Measurements from ENCODE around the gene CDC37.
"Not testable (repeated sequence)": the region's sequence is repeated elsewhere in the genome, so short reads cannot be mapped to it uniquely, and the experiment has no call there.

CDC37 gene

DNA sequence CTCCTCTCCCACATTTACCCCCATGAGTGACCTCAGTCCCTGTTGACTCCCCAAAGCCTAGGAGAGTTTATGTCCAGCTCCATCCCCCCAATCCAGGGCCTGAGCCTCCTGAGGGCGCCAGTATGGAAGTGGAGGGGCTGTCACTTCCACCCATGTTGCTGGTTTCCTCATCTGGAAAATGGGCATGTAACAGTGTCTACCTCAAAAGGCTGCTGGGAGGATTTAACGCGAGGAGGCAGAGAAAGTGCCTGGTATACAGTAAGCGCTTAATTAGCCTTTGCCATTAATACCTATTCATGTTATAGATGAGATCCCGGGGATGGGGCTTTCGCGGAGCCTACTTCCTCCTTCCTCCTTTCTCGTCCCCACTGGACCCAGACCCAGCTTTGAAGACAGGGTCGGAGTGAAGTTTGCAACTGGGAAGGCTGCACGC is 23.4 kb downstream of the CDC37 start:
- Histone ChIP-seq H3K36me3 (peaks cover 7 to 38% (median 23%) of the 10 kb centered on the region in 3 donors), H3K4me1 (peaks cover 0 to 17% (median 12%) of the 10 kb centered on the region in 4 donors), H3K27ac (peak overlapping the region; percentile 80 to 83), H3K4me3 (peak overlapping the region; percentile 80 to 92), H3K27me3 (no peaks in the 10 kb centered on the region), H3K9me3 (no peaks in the 10 kb centered on the region)
- intact Hi-C loops (cut with DNase I; ENCODE audit: low total_unique reads): loop anchor here (5.0 kb wide), 1 partner anchor 48 kb away; the partner anchor contains the start of gene RAVER1
- no peak for DNase-seq
- TF ChIP-seq CTCF (IDR thresholded peaks at IDR 0.05): no peak

DNA sequence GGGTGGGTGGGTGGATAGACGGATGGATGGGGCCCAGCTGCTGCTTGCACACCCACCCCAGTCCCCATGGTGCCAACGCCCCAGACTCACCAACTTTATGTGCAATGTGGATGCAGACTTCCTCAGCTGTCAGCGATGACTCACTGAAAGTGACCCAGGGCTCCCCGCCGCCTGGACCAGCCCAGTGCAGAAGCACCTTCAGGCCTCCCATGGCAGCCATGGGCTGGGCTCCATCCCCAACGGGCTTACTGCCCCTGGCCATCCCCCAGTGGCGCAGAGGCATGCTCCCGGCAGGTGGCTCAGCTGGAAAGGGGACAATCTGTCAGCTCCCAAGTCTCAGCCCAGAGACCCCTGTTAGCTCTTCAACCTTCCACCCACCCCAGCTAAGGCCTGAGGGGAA is 25.2 kb downstream of the CDC37 start:
- DNase-seq: no peak
- H3K27me3 ChIP-seq: no peaks in the 10 kb centered on the region
- peaks cover 0 to 17% (median 12%) of the 10 kb centered on the region in 4 donors for H3K4me1 ChIP-seq
- intact Hi-C loops (cut with DNase I; ENCODE audit: low total_unique reads): no loop called here
- peaks cover 10 to 54% (median 32%) of the 10 kb centered on the region in 3 donors for H3K36me3 ChIP-seq
- no peak for TF ChIP-seq CTCF (IDR thresholded peaks at IDR 0.05)
- H3K27ac ChIP-seq: no peak overlapping the region
- H3K4me3 ChIP-seq: no peak overlapping the region
- H3K9me3 ChIP-seq: no peaks in the 10 kb centered on the region

GRCh38 chr19:10377140-10377640 is 26.2 kb downstream of the CDC37 start:
- intact Hi-C loops (cut with DNase I; ENCODE audit: low total_unique reads); H3K27ac ChIP-seq; H3K4me3 ChIP-seq; H3K9me3 ChIP-seq; H3K27me3 ChIP-seq; DNase-seq: not testable (repeated sequence)
- peaks cover 0 to 17% (median 12%) of the 10 kb centered on the region in 4 donors for H3K4me1 ChIP-seq
- peaks cover 15 to 62% (median 36%) of the 10 kb centered on the region in 3 donors for H3K36me3 ChIP-seq

GRCh38 chr19:10374931-10375330 is 28.4 kb downstream of the CDC37 start:
- H3K4me3 ChIP-seq: no peak overlapping the region
- H3K27ac ChIP-seq: no peak overlapping the region
- peaks cover 15 to 84% (median 36%) of the 10 kb centered on the region in 3 donors for H3K36me3 ChIP-seq
- DNase-seq: no peak
- H3K27me3 ChIP-seq: no peaks in the 10 kb centered on the region
- peaks cover 0 to 12% (median 8%) of the 10 kb centered on the region in 4 donors for H3K4me1 ChIP-seq
- intact Hi-C loops (cut with DNase I; ENCODE audit: low total_unique reads): no loop called here
- TF ChIP-seq CTCF (IDR thresholded peaks at IDR 0.05): no peak
- H3K9me3 ChIP-seq: no peaks in the 10 kb centered on the region

GRCh38 chr19:10372690-10373089 is 30.7 kb downstream of the CDC37 start:
- H3K9me3 ChIP-seq: no peaks in the 10 kb centered on the region
- no peak overlapping the region for H3K4me3 ChIP-seq
- intact Hi-C loops (cut with DNase I; ENCODE audit: low total_unique reads): no loop called here
- H3K27me3 ChIP-seq: no peaks in the 10 kb centered on the region
- peaks cover 28 to 91% (median 51%) of the 10 kb centered on the region in 3 donors for H3K36me3 ChIP-seq
- TF ChIP-seq CTCF (IDR thresholded peaks at IDR 0.05): no peak
- no peak overlapping the region for H3K27ac ChIP-seq
- no peak for DNase-seq
- no peaks in the 10 kb centered on the region for H3K4me1 ChIP-seq

DNA sequence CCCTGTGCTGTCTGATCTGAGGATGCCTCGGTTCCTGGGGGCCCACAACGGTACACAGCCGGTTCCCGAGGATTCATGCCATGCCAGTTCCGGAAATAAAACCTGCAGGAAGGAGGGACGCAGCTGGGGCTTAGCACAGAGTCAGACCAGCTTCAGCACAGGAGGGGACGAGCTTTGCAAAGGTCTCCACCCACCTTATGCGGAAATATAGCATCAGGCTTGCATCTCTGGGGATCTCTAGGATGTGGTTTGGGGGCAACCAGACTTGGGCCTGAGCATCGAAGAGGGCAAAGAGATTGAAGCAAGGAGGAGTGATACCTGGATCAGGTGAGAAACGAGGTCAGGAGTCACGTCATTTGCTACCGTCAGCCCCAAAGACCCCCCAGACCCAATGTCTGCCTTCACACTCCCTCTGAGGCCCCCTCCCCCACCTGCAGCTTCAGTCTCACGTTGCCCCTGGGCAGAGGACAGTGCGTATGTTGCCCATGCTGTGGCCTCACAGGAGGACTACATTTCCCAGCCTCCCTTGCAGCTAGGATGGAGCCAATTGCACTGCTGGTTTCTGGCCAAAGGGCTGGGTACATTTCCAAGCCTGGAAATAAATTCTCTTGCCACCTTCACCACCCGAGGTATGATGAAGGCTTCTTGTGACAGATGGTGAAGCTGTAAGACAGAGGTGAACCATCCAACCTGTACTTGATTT is 35.1 kb downstream of the CDC37 start:
- Histone ChIP-seq H3K4me1 (no peaks in the 10 kb centered on the region), H3K27ac (no peak overlapping the region), H3K36me3 (peaks cover 48 to 98% (median 70%) of the 10 kb centered on the region in 3 donors), H3K4me3 (no peak overlapping the region), H3K27me3 (no peaks in the 10 kb centered on the region), H3K9me3 (no peaks in the 10 kb centered on the region)
- intact Hi-C loops (cut with DNase I; ENCODE audit: low total_unique reads): no loop called here
- no peak for DNase-seq
- no peak for TF ChIP-seq CTCF (IDR thresholded peaks at IDR 0.05)

DNA sequence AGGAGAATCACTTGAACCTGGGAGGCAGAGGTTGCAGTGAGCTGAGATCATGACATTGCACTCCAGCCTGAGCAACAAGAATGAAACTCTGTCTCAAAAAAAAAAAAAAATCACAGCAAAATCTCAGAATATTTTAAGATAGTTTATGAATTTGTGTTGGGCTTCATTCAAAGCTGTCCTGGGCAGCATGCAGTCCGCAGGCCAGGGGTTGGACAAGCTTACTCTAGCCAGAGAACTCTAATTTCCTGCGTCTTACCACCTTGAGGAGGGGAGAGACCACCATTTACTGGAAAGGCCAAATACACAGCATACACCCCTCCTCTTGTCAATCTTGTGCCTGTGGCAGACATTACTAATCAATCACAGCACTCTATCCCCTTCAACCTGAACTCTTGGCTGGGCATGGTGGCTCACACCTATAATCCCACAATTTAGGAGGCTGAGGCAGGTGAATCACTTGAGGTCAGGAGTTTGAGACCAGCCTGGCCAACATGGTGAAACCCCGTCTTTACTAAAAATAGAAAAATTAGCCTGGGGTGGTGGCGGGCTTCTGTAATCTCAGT is 36.3 kb downstream of the CDC37 start:
- intact Hi-C loops (cut with DNase I; ENCODE audit: low total_unique reads); H3K4me1 ChIP-seq; H3K27ac ChIP-seq; H3K4me3 ChIP-seq; H3K9me3 ChIP-seq; H3K27me3 ChIP-seq; DNase-seq: not testable (repeated sequence)
- peaks cover 43 to 99% (median 76%) of the 10 kb centered on the region in 3 donors for H3K36me3 ChIP-seq
